Measurements from ENCODE around the gene HNRNPLL.

Gene HNRNPLL

DNA sequence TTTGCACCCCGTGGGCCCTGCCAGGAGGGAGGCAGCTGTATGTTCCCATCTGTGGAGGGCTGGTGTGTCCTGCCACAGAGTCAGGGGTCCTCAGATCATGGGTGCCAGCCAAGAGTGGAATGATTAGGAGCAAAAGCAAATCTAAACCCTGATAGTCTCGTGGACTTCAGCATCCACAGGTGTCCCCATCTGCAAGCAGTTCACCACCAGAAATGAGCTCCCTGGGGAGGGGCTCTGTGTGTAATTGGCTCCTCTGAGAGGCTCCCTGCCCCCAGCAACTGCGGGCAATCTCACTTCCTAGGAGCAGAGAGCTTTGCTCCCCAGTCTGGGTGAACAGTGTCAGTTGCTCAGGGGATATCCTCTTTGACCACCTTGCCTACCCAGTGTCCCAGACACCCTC lies 78.1 kb downstream of the HNRNPLL start:
- no peak for DNase-seq

DNA sequence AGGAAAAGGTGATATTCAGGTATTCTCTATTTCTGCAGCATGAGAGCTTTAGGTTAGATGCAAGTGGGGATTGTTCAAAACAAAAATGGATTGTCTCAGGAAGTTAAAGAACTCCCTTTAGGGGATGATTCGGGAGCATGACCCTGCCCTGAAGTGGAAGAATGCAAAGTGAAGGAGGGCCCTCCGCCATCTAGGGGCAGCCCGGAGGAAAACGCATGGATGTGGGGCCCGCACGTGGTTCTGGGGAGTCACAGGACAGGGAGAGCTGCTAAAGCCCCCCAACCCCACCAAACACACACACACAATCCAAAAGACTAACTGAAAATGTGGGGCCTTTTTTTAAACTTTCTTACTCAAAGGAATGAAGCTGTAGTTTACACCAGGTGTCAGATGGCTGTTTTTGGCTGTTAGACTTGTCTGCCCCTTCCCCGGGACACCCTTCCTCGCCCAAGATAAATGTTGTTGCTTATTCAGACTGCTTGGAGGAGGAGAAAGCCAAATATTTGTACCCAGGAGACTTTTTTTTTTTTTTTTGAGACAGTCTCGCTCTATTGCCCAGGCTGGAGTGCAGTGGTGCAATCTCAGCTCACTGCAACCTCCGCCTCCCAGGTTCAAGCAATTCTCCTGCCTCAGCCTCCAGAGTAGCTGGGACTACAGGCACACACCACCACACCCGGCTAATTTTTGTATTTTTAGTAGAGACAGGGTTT lies 78.8 kb downstream of the HNRNPLL start:
- DNase-seq = no peak

DNA sequence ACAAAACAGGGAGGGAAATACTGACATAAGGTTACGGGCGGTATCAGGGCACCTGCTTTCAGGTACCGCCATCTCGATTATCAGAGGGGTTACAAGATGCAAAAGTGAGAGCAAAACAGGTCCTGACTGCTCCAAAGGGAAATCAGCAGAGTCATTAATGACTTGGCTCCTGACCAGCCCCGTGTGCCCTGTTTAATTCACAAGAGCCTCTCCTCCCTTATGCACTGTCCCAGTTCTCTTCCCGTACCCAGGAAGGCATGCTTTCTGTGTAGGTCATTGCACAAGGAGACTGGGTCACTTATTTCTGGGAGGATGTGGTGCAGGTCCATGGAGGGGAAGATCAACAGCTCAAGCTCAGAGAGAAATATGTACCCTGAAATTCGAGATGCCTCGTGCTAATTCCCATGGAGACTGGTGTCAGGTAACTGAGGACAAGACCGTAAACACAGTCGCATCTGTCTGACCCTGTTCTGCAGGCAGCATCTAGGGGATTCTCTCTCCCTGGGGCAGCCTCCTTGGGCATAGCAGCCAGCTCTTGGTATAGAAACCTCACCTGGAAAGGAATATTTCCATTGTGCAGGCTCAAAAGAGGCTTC lies 79.9 kb downstream of the HNRNPLL start:
- DNase-seq = no peak

DNA sequence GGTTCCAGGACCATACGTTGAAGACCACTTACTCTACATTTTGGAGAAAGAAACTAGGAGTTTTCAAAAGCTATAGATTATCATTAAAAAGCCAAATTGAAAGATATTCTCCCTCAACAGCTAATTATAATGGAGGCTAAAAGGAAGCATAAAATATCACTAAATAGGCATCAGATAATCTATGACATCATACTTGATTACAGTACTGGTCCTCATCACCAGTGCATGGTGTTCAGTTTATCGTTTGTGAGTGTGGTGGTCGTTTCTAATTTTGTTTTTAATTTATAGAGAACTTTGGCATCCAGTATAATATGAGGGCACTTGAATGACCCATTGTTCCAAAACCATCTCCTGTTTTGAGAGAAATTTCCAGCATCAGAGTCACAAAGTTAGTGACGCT lies 80.9 kb downstream of the HNRNPLL start:
- DNase-seq = no peak

DNA sequence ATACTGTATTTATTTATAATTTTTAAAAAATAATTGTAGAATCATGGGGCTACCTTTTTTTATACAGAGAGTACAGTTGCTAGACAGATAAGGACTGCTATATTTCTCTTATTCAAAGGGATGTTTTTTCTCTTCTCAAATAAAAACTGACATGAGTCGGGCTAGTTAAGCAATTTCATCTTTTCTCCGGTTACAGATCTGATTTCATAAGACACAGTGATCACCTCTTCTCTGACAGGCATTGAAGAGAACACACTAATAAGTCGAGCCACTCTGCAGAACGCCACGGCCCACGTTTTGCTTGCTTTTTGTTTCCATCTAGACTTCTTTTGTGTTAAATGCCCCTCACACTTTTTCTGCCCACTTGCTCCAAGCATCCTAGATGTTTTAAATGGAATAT lies 85.4 kb downstream of the HNRNPLL start:
- DNase-seq = no peak

DNA sequence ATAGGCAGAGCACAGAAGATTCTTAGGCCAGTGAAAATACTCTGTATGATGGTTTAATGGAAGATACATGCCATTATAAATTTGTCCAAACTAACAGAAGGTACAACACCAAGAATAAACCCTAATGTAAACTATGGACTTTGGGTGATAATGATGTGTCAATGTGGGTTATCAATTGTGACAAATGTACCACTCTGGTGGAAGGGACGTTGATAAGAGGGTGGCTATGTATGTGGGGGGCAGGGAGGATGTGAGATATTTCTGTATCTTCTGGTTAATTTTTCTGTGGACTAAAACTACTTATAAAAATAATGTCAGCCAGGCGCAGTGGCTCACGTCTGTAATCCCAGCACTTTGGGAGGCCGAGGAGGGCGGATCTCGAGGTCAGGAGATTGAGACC lies 86.2 kb downstream of the HNRNPLL start:
- DNase-seq = no peak

DNA sequence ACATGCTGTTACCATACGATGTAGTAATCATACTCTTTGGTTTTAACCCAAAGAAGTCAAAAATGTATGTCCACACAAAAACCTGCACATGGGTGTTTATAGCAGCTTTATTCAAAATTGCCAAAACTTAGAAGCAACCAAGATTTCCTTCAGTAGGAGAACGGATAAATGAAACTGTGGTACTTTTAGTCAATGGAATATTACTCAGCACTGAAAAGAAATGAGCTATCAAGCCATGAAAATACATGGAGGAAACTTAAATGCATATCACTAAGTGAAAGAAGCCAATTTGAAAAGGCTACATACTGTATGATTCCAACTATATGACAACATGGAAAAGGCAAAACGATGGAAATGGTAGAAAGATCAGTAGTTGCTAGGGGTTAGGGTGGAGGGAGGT lies 86.6 kb downstream of the HNRNPLL start:
- DNase-seq = no peak

DNA sequence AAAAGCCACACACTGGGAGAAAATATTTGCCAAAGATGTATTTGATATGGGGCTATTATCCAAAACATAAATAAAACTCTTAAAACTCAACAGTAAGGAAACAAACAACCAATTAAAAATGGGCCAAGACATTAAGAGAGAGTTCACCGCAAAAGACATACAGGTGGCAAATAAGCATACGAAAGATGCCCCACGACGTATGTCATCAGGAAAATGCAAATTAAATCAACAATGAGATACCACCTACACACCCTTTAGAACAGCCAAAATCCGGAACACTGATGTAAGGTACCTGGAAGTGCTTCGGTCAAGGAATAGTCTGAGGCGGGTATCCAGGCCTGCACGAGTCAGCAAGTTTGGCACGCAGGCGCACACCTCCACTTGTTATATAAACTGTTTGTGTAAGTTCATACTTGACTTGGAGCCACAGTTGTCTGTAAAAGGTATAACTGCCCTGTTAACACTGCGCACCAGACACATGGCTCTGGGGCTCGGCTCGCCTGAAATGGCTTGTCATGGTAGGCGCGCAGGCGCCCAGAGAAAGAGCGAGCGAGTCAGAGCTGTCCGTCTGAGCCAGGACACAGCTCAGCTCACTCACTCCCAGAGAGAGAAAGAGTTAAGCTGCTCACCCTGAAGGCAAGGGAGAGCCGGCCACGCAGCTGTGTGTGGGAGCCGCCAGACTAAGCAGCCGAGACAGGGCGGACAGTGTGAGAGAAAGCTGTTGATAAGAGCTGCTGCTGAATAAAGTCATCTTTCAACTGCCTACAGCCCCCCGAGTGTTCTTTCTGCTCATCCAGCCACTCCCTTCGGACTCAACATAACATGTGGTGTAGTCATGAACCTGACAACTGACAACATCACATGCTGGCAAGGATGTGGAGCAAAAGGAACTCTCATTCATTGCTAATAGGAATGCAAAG lies 87.3 kb downstream of the HNRNPLL start:
- no peak for DNase-seq

DNA sequence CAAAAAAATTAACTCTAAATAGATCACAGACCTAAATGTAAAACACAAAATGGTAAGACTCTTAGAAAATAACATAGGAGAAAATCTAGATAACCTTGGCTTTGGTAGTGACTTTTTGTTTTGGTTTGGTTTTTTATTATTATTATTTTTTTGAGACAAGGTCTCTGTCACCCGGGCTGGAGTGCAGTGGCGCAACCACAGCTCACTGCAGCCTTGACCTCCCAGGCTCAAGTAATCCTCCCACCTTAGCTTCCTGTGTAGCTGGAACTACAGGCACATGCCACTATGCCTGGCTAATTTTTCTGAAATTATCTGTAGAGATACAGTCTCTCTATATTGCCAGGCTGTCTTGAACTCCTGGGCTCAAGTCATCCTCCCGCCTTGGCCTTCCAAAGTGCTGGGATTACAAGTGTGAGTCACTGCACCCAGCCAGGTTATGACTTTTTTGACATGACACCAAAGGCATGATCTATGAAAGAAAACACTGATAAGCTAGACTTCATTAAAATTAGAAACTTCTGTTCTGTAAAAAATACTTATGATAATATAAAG lies 88.0 kb downstream of the HNRNPLL start:
- DNase-seq = no peak

DNA sequence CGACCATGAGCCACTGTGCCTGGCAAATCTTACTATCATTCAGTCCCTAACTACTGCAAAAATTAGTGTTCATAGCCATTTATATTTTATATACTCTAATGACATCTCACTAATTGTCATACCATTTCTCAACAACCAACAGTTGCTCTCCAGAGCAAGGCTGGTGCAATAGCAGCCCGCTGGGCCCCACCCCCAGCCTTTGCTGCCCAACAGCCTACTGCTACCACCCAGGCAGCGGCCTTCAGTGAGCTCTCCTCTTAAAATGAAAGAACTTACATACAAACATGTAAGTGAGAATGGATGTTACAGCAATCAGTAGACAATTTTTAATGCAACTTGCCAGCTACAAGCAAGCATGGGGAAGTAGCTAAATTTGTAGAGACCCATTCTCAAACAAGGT lies 90.5 kb downstream of the HNRNPLL start:
- DNase-seq = no peak
